Liver (tissue), 9 donors: Measurements from ENCODE around the gene CA10. TPM values are rescaled to one million over a fixed set of nuclear protein-coding genes. Genes with fewer than 3 reads are reported as not detected.

ENCODE experiments used
- DNase-seq: peaks from one replicate; pipeline ENCODE4 v3.0.0-alpha.2; 2017; ENCODE audit warnings: low spot score
- H3K27ac ChIP-seq, 2 donors: one replicate each; pipeline ENCODE4 v1.7.0; 2013; ENCODE audit warnings: inconsistent platforms in 2 of 2, low read length in 2 of 2, control low read depth in 1 of 2, low read depth in 1 of 2, mild to moderate bottlenecking in 1 of 2
- H3K27me3 ChIP-seq, 4 donors: one replicate each; pipeline versions ENCODE4 v1.6.1 to v1.7.0; 2013; ENCODE audit warnings: low read length in 3 of 4, inconsistent platforms in 1 of 4, mild to moderate bottlenecking in 1 of 4, moderate library complexity in 1 of 4; ENCODE audit not compliant: control insufficient read depth in 4 of 4, insufficient read depth in 4 of 4
- H3K36me3 ChIP-seq, 4 donors: one replicate each; pipeline versions ENCODE4 v1.6.1 to v1.7.0; 2013; ENCODE audit warnings: low read length in 3 of 4, mild to moderate bottlenecking in 3 of 4, low read depth in 1 of 4, moderate library complexity in 1 of 4; ENCODE audit not compliant: control insufficient read depth in 4 of 4, insufficient read depth in 3 of 4
- H3K4me1 ChIP-seq, 4 donors: one replicate each; pipeline versions ENCODE4 v1.6.1 to v1.7.0; 2013; ENCODE audit warnings: low read length in 3 of 4, mild to moderate bottlenecking in 3 of 4, moderate library complexity in 1 of 4; ENCODE audit not compliant: control insufficient read depth in 4 of 4, insufficient read depth in 4 of 4
- H3K4me3 ChIP-seq, 3 donors: one replicate each; pipeline versions ENCODE4 v1.6.1 to v1.7.0; 2013; ENCODE audit warnings: low read length in 3 of 3, control low read depth in 1 of 3, low read depth in 1 of 3, mild to moderate bottlenecking in 1 of 3
- H3K9ac ChIP-seq, 2 donors: one replicate each; pipeline ENCODE4 v1.7.0; 2013; ENCODE audit warnings: low read length in 2 of 2, mild to moderate bottlenecking in 2 of 2, moderate library complexity in 2 of 2, control low read depth in 1 of 2, low read depth in 1 of 2
- H3K9me3 ChIP-seq, 4 donors: one replicate each; pipeline versions ENCODE4 v1.6.1 to v1.7.0; 2013; ENCODE audit warnings: low read length in 3 of 4; ENCODE audit not compliant: control insufficient read depth in 4 of 4
- EGR1 ChIP-seq, 2 donors: IDR thresholded peaks; 2 replicates each; pipeline ENCODE4 v1.6.1; 2016 to 2018; ENCODE audit warnings: antibody characterized with exemption in 2 of 2, low read depth in 2 of 2
- FOXA1 ChIP-seq: IDR thresholded peaks from 2 replicates; pipeline ENCODE4 v1.6.1; 2016; ENCODE audit warnings: antibody characterized with exemption
- FOXA2 ChIP-seq: IDR thresholded peaks from 2 replicates; pipeline ENCODE4 v1.6.1; 2016; ENCODE audit warnings: antibody characterized with exemption
- GABPA ChIP-seq, 2 donors: IDR thresholded peaks in 1 of 2; conservative IDR thresholded peaks in 1 of 2; 2 replicates each; pipeline ENCODE4 v1.6.1; 2016; ENCODE audit warnings: antibody characterized with exemption in 2 of 2, mild to moderate bottlenecking in 1 of 2, moderate library complexity in 1 of 2
- HNF4A ChIP-seq, 2 donors: conservative IDR thresholded peaks; 2 replicates each; pipeline ENCODE4 v1.6.1; 2016; ENCODE audit warnings: antibody characterized with exemption in 2 of 2, mild to moderate bottlenecking in 2 of 2
- JUND ChIP-seq, 2 donors: IDR thresholded peaks; 2 replicates each; pipeline ENCODE4 v1.6.1; 2016; ENCODE audit warnings: antibody characterized with exemption in 2 of 2
- NR2F2 ChIP-seq: IDR thresholded peaks from 2 replicates; pipeline ENCODE4 v1.6.1; 2016; ENCODE audit warnings: antibody characterized with exemption
- RAD21 ChIP-seq, 2 donors: IDR thresholded peaks; 2 replicates each; pipeline ENCODE4 v1.6.1; 2016; ENCODE audit warnings: antibody characterized with exemption in 2 of 2, mild to moderate bottlenecking in 2 of 2
- RXRA ChIP-seq, 2 donors: IDR thresholded peaks; 2 replicates each; pipeline ENCODE4 v1.6.1; 2017 to 2018; ENCODE audit warnings: antibody characterized with exemption in 2 of 2, mild to moderate bottlenecking in 1 of 2
- SP1 ChIP-seq: IDR thresholded peaks from 2 replicates; pipeline ENCODE4 v1.6.1; 2018; ENCODE audit warnings: antibody characterized with exemption, mild to moderate bottlenecking
- TAF1 ChIP-seq: conservative IDR thresholded peaks from 2 replicates; pipeline ENCODE4 v1.6.1; 2016; ENCODE audit warnings: antibody characterized with exemption, mild to moderate bottlenecking
- YY1 ChIP-seq: IDR thresholded peaks from 2 replicates; pipeline ENCODE4 v1.6.1; 2016; ENCODE audit warnings: antibody characterized with exemption, mild to moderate bottlenecking
- WGBS: extraction: QIAGEN DNeasy Blood & Tissue Kit; methylation state at CpG from one replicate; pipeline ENCODE4 v1.1.7; 2013; 5-methylcytosine and 5-hydroxymethylcytosine counted together
- polyA plus RNA-seq, 2 donors: library from polyadenylated mRNA; stranded (reverse) in 1 of 2; unstranded in 1 of 2; fragments of 200-250 nt in 1 of 2; fragments of >200 nt in 1 of 2; fragmentation: Nextera tagmentation in 1 of 2; extraction: Ambion mirVana in 1 of 2; gene quantifications; one replicate each; pipeline versions ENCODE4 v1.2.1 to v1.2.3, GENCODE V29; 2013 to 2015
- total RNA-seq, 2 donors: library from RNA; depleted of rRNA; stranded (reverse); fragments of >200 nt; gene quantifications; one replicate each; pipeline ENCODE4 v1.2.3, GENCODE V29; 2014
- TF ChIP-seq, protein P1 (sequence below): fragments of 150-350 bp; IDR thresholded peaks from 2 replicates; pipeline ENCODE4 v1.5.1; 2017; ENCODE audit warnings: improper control_type of control experiment, low read depth, low read length; ENCODE audit not compliant: missing input control
- TF ChIP-seq, protein P2 (sequence below): IDR thresholded peaks from 2 replicates; pipeline ENCODE4 v1.6.1; 2016; ENCODE audit warnings: antibody characterized with exemption
- TF ChIP-seq, protein P3 (sequence below): IDR thresholded peaks from 2 replicates; pipeline ENCODE4 v1.6.1; 2016; ENCODE audit warnings: antibody characterized with exemption
- TF ChIP-seq, protein P4 (sequence below): IDR thresholded peaks from 2 replicates; pipeline ENCODE4 v1.6.1; 2016; ENCODE audit warnings: antibody characterized with exemption
- TF ChIP-seq, protein P5 (sequence below): IDR thresholded peaks from 2 replicates; pipeline ENCODE4 v1.6.1; 2016; ENCODE audit warnings: antibody characterized with exemption, mild to moderate bottlenecking
- donor health status: healthy.
- donor health status: healthy.
- donor health status: healthy.
- donor health status: healthy.
- donor health status: healthy.

The CA10 gene
- total and polyA plus RNA-seq, 4 donors = 0.05 TPM; not detected in 3

DNA sequence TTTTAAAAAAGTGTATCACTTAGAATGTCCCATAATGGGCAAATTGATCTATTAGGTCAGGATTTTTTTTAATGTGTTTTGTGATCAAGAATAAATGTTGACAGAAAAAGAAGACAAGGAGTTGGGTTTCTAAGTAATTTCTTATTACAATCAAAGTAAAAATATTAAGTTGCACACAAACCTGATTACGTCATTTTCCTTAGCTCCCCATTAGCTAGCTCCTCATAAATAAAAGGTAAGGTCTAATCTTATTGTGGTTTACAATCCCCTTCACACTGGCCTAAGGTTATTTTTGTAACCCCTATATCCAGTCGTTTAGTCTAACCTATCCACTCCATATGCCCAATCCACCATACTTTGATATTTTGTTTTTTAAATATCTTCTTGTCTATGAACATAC is 7.6 kb downstream of the CA10 start (continued):
- TF ChIP-seq, protein P1, sequence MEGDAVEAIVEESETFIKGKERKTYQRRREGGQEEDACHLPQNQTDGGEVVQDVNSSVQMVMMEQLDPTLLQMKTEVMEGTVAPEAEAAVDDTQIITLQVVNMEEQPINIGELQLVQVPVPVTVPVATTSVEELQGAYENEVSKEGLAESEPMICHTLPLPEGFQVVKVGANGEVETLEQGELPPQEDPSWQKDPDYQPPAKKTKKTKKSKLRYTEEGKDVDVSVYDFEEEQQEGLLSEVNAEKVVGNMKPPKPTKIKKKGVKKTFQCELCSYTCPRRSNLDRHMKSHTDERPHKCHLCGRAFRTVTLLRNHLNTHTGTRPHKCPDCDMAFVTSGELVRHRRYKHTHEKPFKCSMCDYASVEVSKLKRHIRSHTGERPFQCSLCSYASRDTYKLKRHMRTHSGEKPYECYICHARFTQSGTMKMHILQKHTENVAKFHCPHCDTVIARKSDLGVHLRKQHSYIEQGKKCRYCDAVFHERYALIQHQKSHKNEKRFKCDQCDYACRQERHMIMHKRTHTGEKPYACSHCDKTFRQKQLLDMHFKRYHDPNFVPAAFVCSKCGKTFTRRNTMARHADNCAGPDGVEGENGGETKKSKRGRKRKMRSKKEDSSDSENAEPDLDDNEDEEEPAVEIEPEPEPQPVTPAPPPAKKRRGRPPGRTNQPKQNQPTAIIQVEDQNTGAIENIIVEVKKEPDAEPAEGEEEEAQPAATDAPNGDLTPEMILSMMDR = no peak
- no peak for TF ChIP-seq FOXA1
- TF ChIP-seq RAD21 (IDR thresholded peaks at IDR 0.05) = no peak
- TF ChIP-seq, protein P2, sequence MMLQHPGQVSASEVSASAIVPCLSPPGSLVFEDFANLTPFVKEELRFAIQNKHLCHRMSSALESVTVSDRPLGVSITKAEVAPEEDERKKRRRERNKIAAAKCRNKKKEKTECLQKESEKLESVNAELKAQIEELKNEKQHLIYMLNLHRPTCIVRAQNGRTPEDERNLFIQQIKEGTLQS = no peak
- TF ChIP-seq, protein P3, sequence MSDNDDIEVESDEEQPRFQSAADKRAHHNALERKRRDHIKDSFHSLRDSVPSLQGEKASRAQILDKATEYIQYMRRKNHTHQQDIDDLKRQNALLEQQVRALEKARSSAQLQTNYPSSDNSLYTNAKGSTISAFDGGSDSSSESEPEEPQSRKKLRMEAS = no peak

DNA sequence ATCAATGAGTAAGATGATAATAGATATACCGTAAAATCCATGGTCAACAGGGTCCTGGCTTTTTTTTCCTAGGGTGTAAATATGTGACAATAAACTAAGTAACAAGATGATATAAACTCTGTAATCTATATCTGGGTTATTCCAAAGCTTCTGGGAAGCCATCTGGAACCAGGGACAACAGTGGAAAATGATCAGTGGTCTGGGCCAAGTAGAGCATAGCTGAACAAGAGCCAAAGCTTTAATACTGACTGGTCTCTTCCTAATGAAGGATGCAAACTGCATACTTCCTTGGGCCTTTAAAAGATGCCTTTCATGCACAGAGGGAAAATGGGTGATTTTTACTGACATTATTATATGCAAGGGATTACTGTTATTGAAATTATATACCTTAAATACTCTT is 8.9 kb downstream of the CA10 start:
- Histone ChIP-seq H3K9me3 (no peaks in the 10 kb centered on the region), H3K4me3 (no peak overlapping the region), H3K27me3 (no peaks in the 10 kb centered on the region), H3K4me1 (peaks cover 0 to 5% (median 2%) of the 10 kb centered on the region in 4 donors), H3K27ac (no peak overlapping the region), H3K36me3 (no peaks in the 10 kb centered on the region), H3K9ac (no peak overlapping the region)
- no peak for DNase-seq
- TF ChIP-seq, protein P3 = no peak
- TF ChIP-seq, protein P4, sequence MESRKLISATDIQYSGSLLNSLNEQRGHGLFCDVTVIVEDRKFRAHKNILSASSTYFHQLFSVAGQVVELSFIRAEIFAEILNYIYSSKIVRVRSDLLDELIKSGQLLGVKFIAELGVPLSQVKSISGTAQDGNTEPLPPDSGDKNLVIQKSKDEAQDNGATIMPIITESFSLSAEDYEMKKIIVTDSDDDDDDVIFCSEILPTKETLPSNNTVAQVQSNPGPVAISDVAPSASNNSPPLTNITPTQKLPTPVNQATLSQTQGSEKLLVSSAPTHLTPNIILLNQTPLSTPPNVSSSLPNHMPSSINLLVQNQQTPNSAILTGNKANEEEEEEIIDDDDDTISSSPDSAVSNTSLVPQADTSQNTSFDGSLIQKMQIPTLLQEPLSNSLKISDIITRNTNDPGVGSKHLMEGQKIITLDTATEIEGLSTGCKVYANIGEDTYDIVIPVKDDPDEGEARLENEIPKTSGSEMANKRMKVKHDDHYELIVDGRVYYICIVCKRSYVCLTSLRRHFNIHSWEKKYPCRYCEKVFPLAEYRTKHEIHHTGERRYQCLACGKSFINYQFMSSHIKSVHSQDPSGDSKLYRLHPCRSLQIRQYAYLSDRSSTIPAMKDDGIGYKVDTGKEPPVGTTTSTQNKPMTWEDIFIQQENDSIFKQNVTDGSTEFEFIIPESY = no peak
- WGBS = 93% methylated on average over 1 of the region's 1 CpG

DNA sequence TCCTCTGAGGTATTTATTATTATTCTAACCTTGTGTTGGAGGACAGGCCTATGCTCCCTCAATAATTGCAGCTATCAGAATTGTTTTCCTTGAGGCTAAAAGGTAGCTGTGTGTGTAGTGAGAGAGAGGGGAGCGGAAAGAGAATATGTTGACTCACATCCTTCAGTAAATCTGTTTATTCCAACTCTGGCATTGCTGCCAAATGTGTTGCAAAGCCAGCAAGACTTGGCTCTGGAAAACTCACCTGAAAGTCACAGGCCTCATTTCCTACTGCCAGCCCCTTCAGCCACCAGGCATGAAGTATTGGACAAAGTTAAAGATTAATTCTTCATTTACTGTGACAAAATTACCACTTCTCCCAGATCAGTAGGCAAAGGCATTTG is 9.6 kb downstream of the CA10 start:
- no peaks in the 10 kb centered on the region for H3K9me3 ChIP-seq
- H3K36me3 ChIP-seq = no peaks in the 10 kb centered on the region
- no peak overlapping the region for H3K4me3 ChIP-seq
- WGBS = 40% methylated on average over 1 of the region's 1 CpG
- H3K27me3 ChIP-seq = no peaks in the 10 kb centered on the region
- H3K9ac ChIP-seq = no peak overlapping the region
- no peak for DNase-seq
- TF ChIP-seq HNF4A (conservative IDR thresholded peaks at IDR 0.05) (peak in 1 of 2 donors; percentile 62), RXRA (IDR thresholded peaks at IDR 0.05) (peak in 1 of 2 donors; percentile 71), EGR1 (IDR thresholded peaks at IDR 0.05; ENCODE audit: low read depth in 2 of 2) (peak in 1 of 2 donors; percentile 38), RAD21 (IDR thresholded peaks at IDR 0.05) (peak in 1 of 2 donors; percentile 14), NR2F2 (no peak), JUND (IDR thresholded peaks at IDR 0.05) (peak in 1 of 2 donors; percentile 68), FOXA2 (no peak), GABPA (IDR thresholded peaks at IDR 0.05 in 1 of 2, conservative IDR thresholded peaks at IDR 0.05 in 1 of 2) (peak in 1 of 2 donors; percentile 49), SP1 (peak; percentile 28), YY1 (peak; percentile 49), TAF1 (no peak)
- TF ChIP-seq, protein P2 = no peak
- TF ChIP-seq, protein P5, sequence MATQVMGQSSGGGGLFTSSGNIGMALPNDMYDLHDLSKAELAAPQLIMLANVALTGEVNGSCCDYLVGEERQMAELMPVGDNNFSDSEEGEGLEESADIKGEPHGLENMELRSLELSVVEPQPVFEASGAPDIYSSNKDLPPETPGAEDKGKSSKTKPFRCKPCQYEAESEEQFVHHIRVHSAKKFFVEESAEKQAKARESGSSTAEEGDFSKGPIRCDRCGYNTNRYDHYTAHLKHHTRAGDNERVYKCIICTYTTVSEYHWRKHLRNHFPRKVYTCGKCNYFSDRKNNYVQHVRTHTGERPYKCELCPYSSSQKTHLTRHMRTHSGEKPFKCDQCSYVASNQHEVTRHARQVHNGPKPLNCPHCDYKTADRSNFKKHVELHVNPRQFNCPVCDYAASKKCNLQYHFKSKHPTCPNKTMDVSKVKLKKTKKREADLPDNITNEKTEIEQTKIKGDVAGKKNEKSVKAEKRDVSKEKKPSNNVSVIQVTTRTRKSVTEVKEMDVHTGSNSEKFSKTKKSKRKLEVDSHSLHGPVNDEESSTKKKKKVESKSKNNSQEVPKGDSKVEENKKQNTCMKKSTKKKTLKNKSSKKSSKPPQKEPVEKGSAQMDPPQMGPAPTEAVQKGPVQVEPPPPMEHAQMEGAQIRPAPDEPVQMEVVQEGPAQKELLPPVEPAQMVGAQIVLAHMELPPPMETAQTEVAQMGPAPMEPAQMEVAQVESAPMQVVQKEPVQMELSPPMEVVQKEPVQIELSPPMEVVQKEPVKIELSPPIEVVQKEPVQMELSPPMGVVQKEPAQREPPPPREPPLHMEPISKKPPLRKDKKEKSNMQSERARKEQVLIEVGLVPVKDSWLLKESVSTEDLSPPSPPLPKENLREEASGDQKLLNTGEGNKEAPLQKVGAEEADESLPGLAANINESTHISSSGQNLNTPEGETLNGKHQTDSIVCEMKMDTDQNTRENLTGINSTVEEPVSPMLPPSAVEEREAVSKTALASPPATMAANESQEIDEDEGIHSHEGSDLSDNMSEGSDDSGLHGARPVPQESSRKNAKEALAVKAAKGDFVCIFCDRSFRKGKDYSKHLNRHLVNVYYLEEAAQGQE = peak; percentile 58
- TF ChIP-seq, protein P3 = peak; percentile 39
- TF ChIP-seq, protein P1 = no peak
- peaks cover 0 to 5% (median 2%) of the 10 kb centered on the region in 4 donors for H3K4me1 ChIP-seq
- no peak overlapping the region for H3K27ac ChIP-seq
